22Rv1 (cell line): Measurements from ENCODE around the gene ZFR2.

Experiments used
- CTCF ChIP-seq: fragments of 450-650 bp; IDR thresholded peaks from 2 replicates; pipeline ENCODE4 v1.5.1; 2017; ENCODE audit warnings: mild to moderate bottlenecking
- ZFX ChIP-seq: fragments of 450-650 bp; IDR thresholded peaks from 2 replicates; pipeline ENCODE4 v1.6.1; 2017; ENCODE audit warnings: antibody characterized with exemption, borderline replicate concordance

GRCh38 chr19:3803114-3803888 lies 65.5 kb downstream of the ZFR2 start:
- TF ChIP-seq CTCF: no peak
- TF ChIP-seq ZFX: no peak
